Fibroblast of villous mesenchyme (primary cell): ENCODE data around the gene ST8SIA6. TPM values are rescaled to one million over a fixed set of nuclear protein-coding genes. Genes with fewer than 3 reads are reported as not detected.
A peak's percentile ranks its signal among the peaks of the same experiment; 100 is the strongest.

ENCODE experiments used
- DNase-seq: peaks from one replicate; pipeline ENCODE4 v3.0.0-alpha.2; 2010; ENCODE audit warnings: low read depth
- H3K4me3 ChIP-seq: 2 replicates; pipeline ENCODE4 v1.5.1; 2011; ENCODE audit warnings: low read depth, mild to moderate bottlenecking, low read length
- total RNA-seq: library from RNA; depleted of rRNA; stranded (reverse); fragments of >200 nt; gene quantifications from 2 replicates; pipeline ENCODE4 v1.2.3, GENCODE V29; 2012
- TF ChIP-seq, protein P1 (sequence below): IDR thresholded peaks from 2 replicates; pipeline ENCODE4 v1.5.1; 2012; ENCODE audit warnings: low read depth, mild to moderate bottlenecking, low read length; ENCODE audit not compliant: insufficient read depth

ST8SIA6 gene
- total RNA-seq, 1 donor: not detected

DNA sequence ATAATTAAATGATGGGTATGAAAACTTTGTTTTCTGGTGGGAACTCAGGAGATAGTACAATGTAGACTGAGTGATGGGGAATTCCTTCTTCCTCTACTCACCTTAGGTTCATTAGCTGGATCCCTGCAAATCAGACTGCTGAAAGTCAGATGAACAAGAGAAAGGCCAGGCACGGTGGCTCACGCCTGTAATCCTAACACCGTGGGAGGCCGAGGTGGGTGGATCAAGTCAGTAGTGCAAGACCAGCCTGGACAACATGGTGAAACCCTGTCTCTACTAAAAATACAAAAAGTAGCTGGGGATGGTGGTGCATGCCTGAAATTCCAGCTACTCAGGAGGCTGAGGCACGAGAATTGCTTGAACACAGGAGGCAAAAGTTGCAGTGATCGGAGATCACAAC is 28.7 kb upstream of the ST8SIA6 start:
- DNase-seq: no peak
- TF ChIP-seq, protein P1, sequence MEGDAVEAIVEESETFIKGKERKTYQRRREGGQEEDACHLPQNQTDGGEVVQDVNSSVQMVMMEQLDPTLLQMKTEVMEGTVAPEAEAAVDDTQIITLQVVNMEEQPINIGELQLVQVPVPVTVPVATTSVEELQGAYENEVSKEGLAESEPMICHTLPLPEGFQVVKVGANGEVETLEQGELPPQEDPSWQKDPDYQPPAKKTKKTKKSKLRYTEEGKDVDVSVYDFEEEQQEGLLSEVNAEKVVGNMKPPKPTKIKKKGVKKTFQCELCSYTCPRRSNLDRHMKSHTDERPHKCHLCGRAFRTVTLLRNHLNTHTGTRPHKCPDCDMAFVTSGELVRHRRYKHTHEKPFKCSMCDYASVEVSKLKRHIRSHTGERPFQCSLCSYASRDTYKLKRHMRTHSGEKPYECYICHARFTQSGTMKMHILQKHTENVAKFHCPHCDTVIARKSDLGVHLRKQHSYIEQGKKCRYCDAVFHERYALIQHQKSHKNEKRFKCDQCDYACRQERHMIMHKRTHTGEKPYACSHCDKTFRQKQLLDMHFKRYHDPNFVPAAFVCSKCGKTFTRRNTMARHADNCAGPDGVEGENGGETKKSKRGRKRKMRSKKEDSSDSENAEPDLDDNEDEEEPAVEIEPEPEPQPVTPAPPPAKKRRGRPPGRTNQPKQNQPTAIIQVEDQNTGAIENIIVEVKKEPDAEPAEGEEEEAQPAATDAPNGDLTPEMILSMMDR: no peak
- H3K4me3 ChIP-seq: no peak overlapping the region

- no peak overlapping the region for H3K4me3 ChIP-seq
- DNase-seq: no peak
These were observed 25.4 kb upstream of the ST8SIA6 start for GRCh38 chr10:17479822-17480221.

DNA sequence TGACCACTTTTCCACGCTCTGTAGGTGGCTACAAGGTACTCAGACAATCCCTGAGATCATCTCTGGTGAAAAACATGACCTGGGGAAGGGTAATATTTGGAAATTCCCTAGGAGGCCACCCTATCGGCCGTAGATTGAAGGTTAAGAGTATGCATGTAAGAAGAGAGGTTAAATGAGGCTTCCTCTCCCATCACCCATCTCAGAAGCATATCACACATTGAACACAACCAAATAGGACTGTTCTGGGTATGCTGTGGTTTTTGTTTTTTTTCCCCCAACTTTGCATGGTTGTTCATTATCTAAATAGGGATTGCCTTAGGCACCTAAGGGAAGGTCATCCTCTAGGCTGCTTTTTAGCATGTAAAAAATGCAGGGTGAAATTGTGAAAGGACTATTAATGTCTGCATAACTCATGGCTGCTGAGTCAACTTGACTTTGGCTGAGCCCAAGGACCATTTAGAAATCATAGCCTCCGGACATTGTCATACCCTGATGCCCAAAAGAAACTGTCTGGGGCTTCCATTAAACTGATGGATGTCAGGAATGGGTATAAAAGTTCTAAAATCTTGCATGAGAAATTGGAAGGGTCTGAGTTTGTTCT is 24.7 kb upstream of the ST8SIA6 start:
- no peak for DNase-seq
- TF ChIP-seq, protein P1: no peak
- no peak overlapping the region for H3K4me3 ChIP-seq

More at GRCh38 chr10:17479822-17480221, 25.4 kb upstream of the ST8SIA6 start:
- TF ChIP-seq, protein P1: no peak

GRCh38 chr10:17476073-17476472 is 21.7 kb upstream of the ST8SIA6 start:
- no peak for DNase-seq
- TF ChIP-seq, protein P1: no peak
- H3K4me3 ChIP-seq: no peak overlapping the region

GRCh38 chr10:17475661-17476060 is 21.3 kb upstream of the ST8SIA6 start:
- H3K4me3 ChIP-seq: no peak overlapping the region
- TF ChIP-seq, protein P1: no peak
- DNase-seq: no peak

DNA sequence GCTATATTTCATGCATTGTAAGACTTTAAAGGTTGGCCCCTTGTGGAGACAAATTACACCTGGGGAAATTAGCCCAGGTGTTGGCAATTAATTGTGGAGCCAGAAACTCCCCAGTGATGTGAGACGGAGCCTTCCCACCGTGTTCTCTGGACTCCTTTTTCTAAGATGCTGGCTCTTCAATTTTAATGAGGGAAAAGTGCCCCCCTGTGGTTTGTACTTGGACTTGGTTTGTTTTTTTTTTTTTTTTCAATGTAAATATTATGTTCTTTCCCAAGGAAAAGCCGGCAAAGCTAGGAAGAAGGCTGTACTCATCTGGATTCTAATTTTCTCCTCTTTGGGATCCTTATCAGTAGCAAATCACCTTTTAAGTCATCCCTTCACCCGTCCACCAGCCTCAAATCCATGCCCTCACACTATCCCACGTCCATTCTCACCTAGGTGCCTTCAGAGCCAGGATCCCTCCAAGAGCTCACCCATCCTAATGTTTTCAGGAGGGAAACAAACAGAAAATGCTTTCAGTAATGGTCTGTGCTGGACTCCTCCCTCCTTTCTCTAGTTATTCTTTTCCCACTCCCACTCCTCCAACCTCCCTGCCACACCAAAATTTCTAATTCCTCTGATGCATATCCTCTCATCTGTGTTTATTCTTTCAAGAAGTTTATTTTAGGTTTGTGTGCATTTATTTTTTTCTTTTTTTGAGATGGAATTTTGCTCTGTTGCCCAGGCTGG is 20.4 kb upstream of the ST8SIA6 start:
- no peak overlapping the region for H3K4me3 ChIP-seq
- peak; percentile 13 for DNase-seq
- TF ChIP-seq, protein P1: peak; percentile 11
